H9 (cell line): ENCODE results near the gene TMCC1. TPM values are rescaled to one million over a fixed set of nuclear protein-coding genes. Genes with fewer than 3 reads are reported as not detected.

Experiments
- DNase-seq: peaks from one replicate; pipeline ENCODE4 v3.0.0-alpha.2; 2017
- H2AFZ ChIP-seq: one replicate; pipeline ENCODE4 v1.6.1; 2013; ENCODE audit warnings: mild to moderate bottlenecking, low read length, control low read depth, moderate library complexity
- H2AK5ac ChIP-seq: 2 replicates; pipeline ENCODE4 v1.6.1; 2013; ENCODE audit warnings: low read length, control low read depth, mixed read lengths; ENCODE audit not compliant: insufficient read length
- H2BK120ac ChIP-seq: one replicate; pipeline ENCODE4 v1.6.1; 2013; ENCODE audit warnings: low read depth, mild to moderate bottlenecking, low read length, control low read depth, inconsistent platforms; ENCODE audit not compliant: poor library complexity, severe bottlenecking
- H2BK12ac ChIP-seq: 2 replicates; pipeline ENCODE4 v1.6.1; 2013; ENCODE audit warnings: low read length, control low read depth, mixed read lengths, low read depth; ENCODE audit not compliant: insufficient read length
- H2BK15ac ChIP-seq: 2 replicates; pipeline ENCODE4 v1.6.1; 2013; ENCODE audit warnings: low read depth, low read length, control low read depth
- H2BK20ac ChIP-seq: one replicate; pipeline ENCODE4 v1.6.1; 2013; ENCODE audit warnings: low read depth, mild to moderate bottlenecking, low read length, control low read depth, inconsistent platforms; ENCODE audit not compliant: poor library complexity, severe bottlenecking
- H2BK5ac ChIP-seq: 2 replicates; pipeline ENCODE4 v1.6.1; 2013; ENCODE audit warnings: low read length, control low read depth, mixed read lengths; ENCODE audit not compliant: insufficient read length
- H3K14ac ChIP-seq: 2 replicates; pipeline ENCODE4 v1.6.1; 2013; ENCODE audit warnings: low read length, control low read depth; ENCODE audit not compliant: insufficient read depth
- H3K18ac ChIP-seq: 2 replicates; pipeline ENCODE4 v1.6.1; 2013; ENCODE audit warnings: low read depth, mild to moderate bottlenecking, mixed read lengths, low read length, control low read depth; ENCODE audit not compliant: insufficient read length
- H3K23ac ChIP-seq: 2 replicates; pipeline ENCODE4 v1.6.1; 2013; ENCODE audit warnings: low read length, control low read depth, mixed read lengths, low read depth; ENCODE audit not compliant: insufficient read length
- H3K23me2 ChIP-seq: 2 replicates; pipeline ENCODE4 v1.6.1; 2013; ENCODE audit warnings: low read depth, mild to moderate bottlenecking, mixed read lengths, low read length, control low read depth; ENCODE audit not compliant: insufficient read length, poor library complexity, severe bottlenecking
- H3K27ac ChIP-seq: 2 replicates; pipeline ENCODE4 v1.5.1; 2013; ENCODE audit warnings: low read length, control low read depth, mixed read lengths, low read depth; ENCODE audit not compliant: insufficient read length
- H3K27me3 ChIP-seq: 2 replicates; pipeline ENCODE4 v1.6.1; 2013; ENCODE audit warnings: low read length, control low read depth, inconsistent platforms; ENCODE audit not compliant: insufficient read depth
- H3K4ac ChIP-seq: 2 replicates; pipeline ENCODE4 v1.6.1; 2013; ENCODE audit warnings: low read depth, mild to moderate bottlenecking, control low read depth, inconsistent platforms, low read length, moderate library complexity
- H3K4me1 ChIP-seq: 2 replicates; pipeline ENCODE4 v1.6.1; 2013; ENCODE audit warnings: low read length, control low read depth, inconsistent platforms; ENCODE audit not compliant: insufficient read depth
- H3K4me2 ChIP-seq: 2 replicates; pipeline ENCODE4 v1.6.1; 2013; ENCODE audit warnings: low read length, control low read depth, mixed read lengths; ENCODE audit not compliant: insufficient read length, insufficient read depth
- H3K56ac ChIP-seq: 2 replicates; pipeline ENCODE4 v1.6.1; 2013; ENCODE audit warnings: low read depth, mild to moderate bottlenecking, mixed read lengths, low read length, control low read depth; ENCODE audit not compliant: insufficient read length
- H3K79me1 ChIP-seq: 2 replicates; pipeline ENCODE4 v1.6.1; 2013; ENCODE audit warnings: low read depth, mild to moderate bottlenecking, moderate library complexity, low read length, control low read depth, inconsistent platforms; ENCODE audit not compliant: insufficient read depth, poor library complexity, severe bottlenecking
- H3K79me2 ChIP-seq: 2 replicates; pipeline ENCODE4 v1.6.1; 2013; ENCODE audit warnings: low read length, control low read depth, inconsistent platforms; ENCODE audit not compliant: insufficient read depth
- H3K9ac ChIP-seq: 2 replicates; pipeline ENCODE4 v1.6.1; 2013; ENCODE audit warnings: low read length, control low read depth, mixed read lengths; ENCODE audit not compliant: insufficient read length; ENCODE audit errors: extremely low read depth
- H3K9me3 ChIP-seq: one replicate; pipeline ENCODE4 v1.6.1; 2013; ENCODE audit warnings: low read depth, low read length, inconsistent platforms; ENCODE audit not compliant: control insufficient read depth
- H3T11ph ChIP-seq: one replicate; pipeline ENCODE4 v1.6.1; 2013; ENCODE audit warnings: mild to moderate bottlenecking, low read length, control low read depth, inconsistent platforms
- H4K20me1 ChIP-seq: one replicate; pipeline ENCODE4 v1.6.1; 2013; ENCODE audit not compliant: control insufficient read depth, insufficient read length, insufficient read depth
- H4K5ac ChIP-seq: 2 replicates; pipeline ENCODE4 v1.6.1; 2013; ENCODE audit warnings: low read depth, mild to moderate bottlenecking, mixed read lengths, low read length, control low read depth; ENCODE audit not compliant: insufficient read length
- H4K8ac ChIP-seq: replicated peaks from 2 replicates; pipeline ENCODE4 v1.6.1; 2013; ENCODE audit warnings: low read length, control low read depth, mixed read lengths, low read depth; ENCODE audit not compliant: insufficient read length
- H4K91ac ChIP-seq: 2 replicates; pipeline ENCODE4 v1.6.1; 2013; ENCODE audit warnings: low read depth, mild to moderate bottlenecking, moderate library complexity, mixed read lengths, low read length, control low read depth; ENCODE audit not compliant: insufficient read length
- H3K27ac Mint-ChIP-seq, 3 experiments: 2 replicates in 2 of 3; 3 replicates in 1 of 3; pipeline ENCODE4 v1.8.0; 2020 to 2021; ENCODE audit warnings: mixed read lengths in 3 of 3, mild to moderate bottlenecking in 1 of 3, moderate library complexity in 1 of 3
- H3K27me3 Mint-ChIP-seq: 2 replicates; pipeline ENCODE4 v1.8.0; 2021; ENCODE audit warnings: low read depth, mild to moderate bottlenecking, moderate library complexity, mixed read lengths
- H3K36me3 Mint-ChIP-seq, 3 experiments: 2 replicates in 2 of 3; 3 replicates in 1 of 3; pipeline ENCODE4 v1.8.0; 2020 to 2021; ENCODE audit warnings: low read depth in 3 of 3, mixed read lengths in 3 of 3; ENCODE audit not compliant: insufficient read depth in 1 of 3
- H3K4me1 Mint-ChIP-seq, 2 experiments: 2 replicates each; pipeline ENCODE4 v1.8.0; 2020; ENCODE audit warnings: mixed read lengths in 2 of 2
- H3K4me3 Mint-ChIP-seq, 2 experiments: 2 replicates in 1 of 2; 3 replicates in 1 of 2; pipeline ENCODE4 v1.8.0; 2020 to 2021; ENCODE audit warnings: mild to moderate bottlenecking in 2 of 2, mixed read lengths in 2 of 2, moderate library complexity in 1 of 2
- H3K9me3 Mint-ChIP-seq, 2 experiments: 2 replicates in 1 of 2; 3 replicates in 1 of 2; pipeline ENCODE4 v1.8.0; 2020; ENCODE audit warnings: mild to moderate bottlenecking in 2 of 2, mixed read lengths in 2 of 2, moderate library complexity in 1 of 2
- CTCF ChIP-seq: fragments of 200-600 bp; sonication (generic); conservative IDR thresholded peaks from 3 replicates; pipeline ENCODE4 v1.8.0; 2021; ENCODE audit warnings: antibody characterized with exemption, mild to moderate bottlenecking
- WGBS: extraction: QIAGEN DNeasy Blood & Tissue Kit; methylation state at CpG from one replicate; pipeline ENCODE4 v1.1.7; 2013; ENCODE audit warnings: missing lambda C conversion rate, low lambda C conversion rate, mixed read lengths; ENCODE audit not compliant: insufficient read length; ENCODE audit errors: extremely low coverage; 5-methylcytosine and 5-hydroxymethylcytosine counted together
- total RNA-seq: library from RNA; stranded (reverse); gene quantifications from 2 replicates; pipeline ENCODE4 v1.2.1, GENCODE V29; 2021

The TMCC1 gene
- total RNA-seq, 1 experiment from 2014 or later, result 24.4 TPM

GRCh38 chr3:129629011-129629410 lies 264.5 kb downstream of the TMCC1 start:
- Histone ChIP-seq H2AK5ac (no peak overlapping the region), H2BK120ac (no peak overlapping the region), H3K4ac (no peak overlapping the region), H2BK20ac (no peak overlapping the region), H4K8ac (no peak overlapping the region), H4K91ac (no peak overlapping the region), H4K20me1 (no peaks in the 10 kb centered on the region), H3K9ac (no peak overlapping the region), H2AFZ (no peak overlapping the region), H2BK5ac (no peak overlapping the region), H4K5ac (no peak overlapping the region), H3K23me2 (peaks cover 8% of the 10 kb centered on the region), H3K27me3 (no peaks in the 10 kb centered on the region), H3K56ac (no peak overlapping the region), H3K79me1 (no peaks in the 10 kb centered on the region), H3T11ph (no peak overlapping the region), H3K27ac (no peak overlapping the region), H3K14ac (no peak overlapping the region), H2BK15ac (no peak overlapping the region), H3K18ac (no peak overlapping the region), H3K4me2 (no peak overlapping the region), H3K4me1 (peaks cover 6% of the 10 kb centered on the region; the same call in 1 of the 2 replicates), H3K23ac (no peak overlapping the region), H2BK12ac (no peak overlapping the region), H3K9me3 (no peaks in the 10 kb centered on the region), H3K79me2 (no peaks in the 10 kb centered on the region)
- Mint-ChIP-seq H3K27ac (no peak overlapping the region), H3K4me3 (no peak overlapping the region), H3K9me3 (no peaks in the 10 kb centered on the region; a peak in 1 of 5 replicates), H3K4me1 (peaks cover 17 to 21% of the 10 kb centered on the region in 2 experiments), H3K27me3 (no peaks in the 10 kb centered on the region), H3K36me3 (no peaks in the 10 kb centered on the region; a peak in 1 of 7 replicates)
- no CpG with 5 or more reads among the region's 6 CpGs for WGBS
- DNase-seq, result no peak
- no peak for TF ChIP-seq CTCF
